AG09309 (cell line): ENCODE data around the gene CALY.

Experiments
- DNase-seq: peaks from one replicate; pipeline ENCODE4 v3.0.0-alpha.2; 2010; ENCODE audit warnings: low read depth
- H3K4me3 ChIP-seq: 2 replicates; pipeline ENCODE4 v1.5.1; 2011; ENCODE audit warnings: mild to moderate bottlenecking, low read depth, low read length, moderate library complexity; ENCODE audit not compliant: control insufficient read depth
- CTCF ChIP-seq: IDR thresholded peaks from 2 replicates; pipeline ENCODE4 v1.5.1; 2011; ENCODE audit warnings: mild to moderate bottlenecking, low read depth, low read length, inconsistent platforms; ENCODE audit not compliant: insufficient read depth, control insufficient read depth; ENCODE audit errors: missing control alignments

CALY gene

GRCh38 chr10:133278577-133279265 lies 58.0 kb downstream of the CALY start:
- no peak for TF ChIP-seq CTCF
- DNase-seq, result no peak
- no peak overlapping the region for H3K4me3 ChIP-seq

- no peak for TF ChIP-seq CTCF
- no peak for DNase-seq
- no peak overlapping the region for H3K4me3 ChIP-seq
Measured at GRCh38 chr10:133277993-133278576, 58.6 kb downstream of the CALY start.

GRCh38 chr10:133277277-133277992 lies 59.3 kb downstream of the CALY start:
- no peak for DNase-seq
- TF ChIP-seq CTCF, result no peak
- no peak overlapping the region for H3K4me3 ChIP-seq

GRCh38 chr10:133276435-133277201 lies 60.1 kb downstream of the CALY start, which contains the start of gene ADAM8:
TSS of gene ADAM8 (minus strand) at chr10:133276868. CDS start at chr10:133276817, 51 bp downstream.
- no peak within 1 kb of the TSS for H3K4me3 ChIP-seq
- no peak for DNase-seq
- no peak for TF ChIP-seq CTCF

GRCh38 chr10:133276100-133276434 lies 60.6 kb downstream of the CALY start:
- TF ChIP-seq CTCF, result no peak
- no peak overlapping the region for H3K4me3 ChIP-seq
- no peak for DNase-seq

GRCh38 chr10:133275684-133276092 lies 61.0 kb downstream of the CALY start:
- TF ChIP-seq CTCF, result no peak
- no peak overlapping the region for H3K4me3 ChIP-seq
- DNase-seq, result no peak
